GM12865 (cell line): ENCODE measurements around the gene NDST1.

ENCODE experiments used
- DNase-seq: peaks from one replicate; pipeline ENCODE4 v3.0.0; 2010; ENCODE audit warnings: low read depth
- H3K4me3 ChIP-seq: 2 replicates; pipeline ENCODE4 v1.5.1; 2011; ENCODE audit warnings: mild to moderate bottlenecking, low read depth, low read length, control low read depth
- CTCF ChIP-seq: IDR thresholded peaks from 2 replicates; pipeline ENCODE4 v1.5.1; 2011; ENCODE audit warnings: low read length, control low read depth, low read depth, inconsistent platforms; ENCODE audit not compliant: insufficient read depth; ENCODE audit errors: missing control alignments

The NDST1 gene

GRCh38 chr5:150582241-150583109, 74.5 kb downstream of the NDST1 start:
- TF ChIP-seq CTCF, result no peak
- H3K4me3 ChIP-seq, result no peak overlapping the region
- no peak for DNase-seq

GRCh38 chr5:150583541-150584225, 75.8 kb downstream of the NDST1 start:
- no peak for DNase-seq
- H3K4me3 ChIP-seq, result no peak overlapping the region
- TF ChIP-seq CTCF, result no peak

GRCh38 chr5:150584556-150585335, 76.8 kb downstream of the NDST1 start:
- no peak overlapping the region for H3K4me3 ChIP-seq
- TF ChIP-seq CTCF, result no peak
- no peak for DNase-seq

GRCh38 chr5:150585781-150586341, 77.9 kb downstream of the NDST1 start:
- DNase-seq, result no peak
- H3K4me3 ChIP-seq, result no peak overlapping the region
- no peak for TF ChIP-seq CTCF

- no peak overlapping the region for H3K4me3 ChIP-seq
- TF ChIP-seq CTCF, result no peak
- DNase-seq, result no peak
These were observed 79.1 kb downstream of the NDST1 start for GRCh38 chr5:150587016-150587415.

GRCh38 chr5:150587856-150588595, 80.1 kb downstream of the NDST1 start:
- no peak for TF ChIP-seq CTCF
- no peak overlapping the region for H3K4me3 ChIP-seq
- no peak for DNase-seq
